ENCODE results near the gene SEPTIN10. TPM values are rescaled to one million over a fixed set of nuclear protein-coding genes. Genes with fewer than 3 reads are reported as not detected.

The SEPTIN10 gene
- total RNA-seq, 1 experiment from 2014 or later, result 113 TPM

DNA sequence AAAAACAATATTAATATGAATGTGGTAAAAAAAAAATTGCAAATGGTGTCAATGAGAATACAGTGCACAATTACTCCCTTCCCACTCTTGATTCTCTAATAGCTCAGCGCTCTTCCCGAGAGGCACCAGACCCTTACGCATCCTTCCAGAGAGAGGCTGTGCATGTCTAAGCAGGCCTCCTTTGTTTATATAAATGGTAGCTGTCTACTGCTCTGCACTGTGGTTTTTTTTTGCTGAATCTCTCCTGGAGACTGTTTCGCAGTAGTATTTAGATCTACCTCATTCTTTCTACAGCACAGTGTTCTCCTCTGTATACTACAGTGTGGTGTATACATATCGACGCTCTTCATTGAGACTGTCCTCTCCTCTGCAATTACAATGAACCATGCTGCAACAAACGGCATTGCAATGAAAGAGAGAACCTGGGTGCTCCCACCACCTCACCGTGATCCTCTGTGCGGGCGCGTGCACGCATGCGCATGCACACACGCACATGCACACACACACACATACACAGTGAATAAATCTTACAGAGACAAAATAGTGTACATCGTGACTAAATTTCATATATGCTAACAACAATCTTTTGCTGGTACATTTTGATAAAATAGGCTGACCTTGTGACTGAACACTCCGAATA lies 19.4 kb downstream of the SEPTIN10 start:
- ATAC-seq (no peak), DNase-seq (ENCODE audit: low read depth, low spot score) (no peak)
- Histone ChIP-seq H3K9me2 (ENCODE audit: insufficient read depth) (no peaks in the 10 kb centered on the region), H3K4me2 (ENCODE audit: low read length) (no peak overlapping the region), H3K9me3 (ENCODE audit: control insufficient read depth in 1 of 2, insufficient read depth in 1 of 2, low read depth in 1 of 2, low read length in 2 of 2) (no peaks in the 10 kb centered on the region), H3K27ac (ENCODE audit: low read depth, low read length) (no peak overlapping the region), H3K79me2 (ENCODE audit: insufficient read depth, low read length) (peaks cover 97% of the 10 kb centered on the region), H3K4me1 (ENCODE audit: control insufficient read depth in 1 of 2, insufficient read depth in 2 of 2, low read length in 2 of 2) (peaks cover 5 to 10% of the 10 kb centered on the region in 2 experiments), H2AFZ (ENCODE audit: low read depth, low read length, poor library complexity, severe bottlenecking) (no peak overlapping the region), H4K20me1 (ENCODE audit: insufficient read depth) (peaks cover 4% of the 10 kb centered on the region; the same call in 1 of the 2 replicates), H3K4me3 (replicated peaks in 1 of 2; ENCODE audit: low read depth in 1 of 2, low read length in 2 of 2) (no peak overlapping the region), H3K36me3 (ENCODE audit: control insufficient read depth in 1 of 2, insufficient read depth in 2 of 2, low read length in 2 of 2) (peaks cover 3 to 4% of the 10 kb centered on the region in 2 experiments; a peak in 2 of 4 replicates), H3K9ac (ENCODE audit: low read length) (no peak overlapping the region), H3K27me3 (ENCODE audit: insufficient read depth, low read length) (no peaks in the 10 kb centered on the region)
- TF ChIP-seq EZH2 (IDR thresholded peaks at IDR 0.05), result no peak
- TF ChIP-seq, protein P1, sequence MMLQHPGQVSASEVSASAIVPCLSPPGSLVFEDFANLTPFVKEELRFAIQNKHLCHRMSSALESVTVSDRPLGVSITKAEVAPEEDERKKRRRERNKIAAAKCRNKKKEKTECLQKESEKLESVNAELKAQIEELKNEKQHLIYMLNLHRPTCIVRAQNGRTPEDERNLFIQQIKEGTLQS (IDR thresholded peaks at IDR 0.05), result no peak
- no peak for TF ChIP-seq SP1 (IDR thresholded peaks at IDR 0.05; ENCODE audit: low read depth)
- TF ChIP-seq POLR2A (IDR thresholded peaks at IDR 0.05; ENCODE audit: borderline replicate concordance, extremely low read depth, insufficient read depth, insufficient read length), result no peak
- TF ChIP-seq, protein P2, sequence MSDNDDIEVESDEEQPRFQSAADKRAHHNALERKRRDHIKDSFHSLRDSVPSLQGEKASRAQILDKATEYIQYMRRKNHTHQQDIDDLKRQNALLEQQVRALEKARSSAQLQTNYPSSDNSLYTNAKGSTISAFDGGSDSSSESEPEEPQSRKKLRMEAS (IDR thresholded peaks at IDR 0.05), result no peak
- no peak for TF ChIP-seq EZH2phosphoT487 (IDR thresholded peaks at IDR 0.05; ENCODE audit: borderline replicate concordance)
- TF ChIP-seq SIN3A (IDR thresholded peaks at IDR 0.05; ENCODE audit: low read depth), result no peak
- no peak for TF ChIP-seq POLR2AphosphoS5 (IDR thresholded peaks at IDR 0.05; ENCODE audit: low read depth, low read length)
- ChIA-PET POLR2A (interaction anchor here (1.3 kb wide), 1 partner anchor 13 kb away, joined by 3 read pairs; no protein-coding TSS in a partner anchor), RAD21 (ENCODE audit: low non-redundant PET in 1 of 2, low total read pairs in 2 of 2, uncharacterized antibody in 2 of 2, unreplicated experiment in 2 of 2) (no interaction called here), CTCF (no interaction called here)
- intact Hi-C loops (cut with micrococcal nuclease), result no loop called here
- no TSS peak for BruUV-seq (replicated peaks)

DNA sequence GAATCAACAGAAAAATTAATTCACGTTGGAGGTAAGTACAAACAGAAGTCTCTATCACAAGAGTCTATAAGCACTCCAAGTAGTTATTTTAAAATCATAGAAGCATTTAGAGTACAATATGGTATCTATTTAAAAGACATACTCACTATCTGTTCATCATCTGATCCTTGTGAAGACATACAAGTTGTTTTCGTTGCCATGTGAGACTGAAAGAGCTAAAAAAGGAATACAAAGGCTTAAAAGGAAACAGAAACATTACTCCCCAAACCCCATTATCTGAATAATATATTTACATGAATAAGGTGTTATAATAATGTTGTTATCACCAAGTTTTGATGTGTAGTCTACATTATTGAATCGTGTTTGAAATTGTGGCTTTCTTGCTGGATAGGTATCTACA lies 20.9 kb downstream of the SEPTIN10 start:
- peaks cover 3 to 4% of the 10 kb centered on the region in 2 experiments; a peak in 2 of 4 replicates for H3K36me3 ChIP-seq (ENCODE audit: control insufficient read depth in 1 of 2, insufficient read depth in 2 of 2, low read length in 2 of 2)
- peaks cover 95% of the 10 kb centered on the region for H3K79me2 ChIP-seq (ENCODE audit: insufficient read depth, low read length)
- H4K20me1 ChIP-seq (ENCODE audit: insufficient read depth), result peaks cover 4% of the 10 kb centered on the region; the same call in 1 of the 2 replicates
- H3K9ac ChIP-seq (ENCODE audit: low read length), result no peak overlapping the region
- no peak overlapping the region for H3K4me3 ChIP-seq (replicated peaks in 1 of 2; ENCODE audit: low read depth in 1 of 2, low read length in 2 of 2)
- no peaks in the 10 kb centered on the region for H3K9me3 ChIP-seq (ENCODE audit: control insufficient read depth in 1 of 2, insufficient read depth in 1 of 2, low read depth in 1 of 2, low read length in 2 of 2)
- ChIA-PET RAD21 (ENCODE audit: low non-redundant PET in 1 of 2, low total read pairs in 2 of 2, uncharacterized antibody in 2 of 2, unreplicated experiment in 2 of 2) (no interaction called here), CTCF (no interaction called here), POLR2A (no interaction called here)
- DNase-seq (ENCODE audit: low read depth, low spot score), result no peak
- intact Hi-C loops (cut with micrococcal nuclease), result no loop called here
- H3K27me3 ChIP-seq (ENCODE audit: insufficient read depth, low read length), result no peaks in the 10 kb centered on the region
- H3K27ac ChIP-seq (ENCODE audit: low read depth, low read length), result no peak overlapping the region
- H3K4me1 ChIP-seq (ENCODE audit: control insufficient read depth in 1 of 2, insufficient read depth in 2 of 2, low read length in 2 of 2), result peaks cover 5 to 10% of the 10 kb centered on the region in 2 experiments
- TF ChIP-seq EZH2 (IDR thresholded peaks at IDR 0.05), result no peak
- TF ChIP-seq, protein P3, sequence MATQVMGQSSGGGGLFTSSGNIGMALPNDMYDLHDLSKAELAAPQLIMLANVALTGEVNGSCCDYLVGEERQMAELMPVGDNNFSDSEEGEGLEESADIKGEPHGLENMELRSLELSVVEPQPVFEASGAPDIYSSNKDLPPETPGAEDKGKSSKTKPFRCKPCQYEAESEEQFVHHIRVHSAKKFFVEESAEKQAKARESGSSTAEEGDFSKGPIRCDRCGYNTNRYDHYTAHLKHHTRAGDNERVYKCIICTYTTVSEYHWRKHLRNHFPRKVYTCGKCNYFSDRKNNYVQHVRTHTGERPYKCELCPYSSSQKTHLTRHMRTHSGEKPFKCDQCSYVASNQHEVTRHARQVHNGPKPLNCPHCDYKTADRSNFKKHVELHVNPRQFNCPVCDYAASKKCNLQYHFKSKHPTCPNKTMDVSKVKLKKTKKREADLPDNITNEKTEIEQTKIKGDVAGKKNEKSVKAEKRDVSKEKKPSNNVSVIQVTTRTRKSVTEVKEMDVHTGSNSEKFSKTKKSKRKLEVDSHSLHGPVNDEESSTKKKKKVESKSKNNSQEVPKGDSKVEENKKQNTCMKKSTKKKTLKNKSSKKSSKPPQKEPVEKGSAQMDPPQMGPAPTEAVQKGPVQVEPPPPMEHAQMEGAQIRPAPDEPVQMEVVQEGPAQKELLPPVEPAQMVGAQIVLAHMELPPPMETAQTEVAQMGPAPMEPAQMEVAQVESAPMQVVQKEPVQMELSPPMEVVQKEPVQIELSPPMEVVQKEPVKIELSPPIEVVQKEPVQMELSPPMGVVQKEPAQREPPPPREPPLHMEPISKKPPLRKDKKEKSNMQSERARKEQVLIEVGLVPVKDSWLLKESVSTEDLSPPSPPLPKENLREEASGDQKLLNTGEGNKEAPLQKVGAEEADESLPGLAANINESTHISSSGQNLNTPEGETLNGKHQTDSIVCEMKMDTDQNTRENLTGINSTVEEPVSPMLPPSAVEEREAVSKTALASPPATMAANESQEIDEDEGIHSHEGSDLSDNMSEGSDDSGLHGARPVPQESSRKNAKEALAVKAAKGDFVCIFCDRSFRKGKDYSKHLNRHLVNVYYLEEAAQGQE (IDR thresholded peaks at IDR 0.05; ENCODE audit: low read depth), result no peak
- TF ChIP-seq, protein P4, sequence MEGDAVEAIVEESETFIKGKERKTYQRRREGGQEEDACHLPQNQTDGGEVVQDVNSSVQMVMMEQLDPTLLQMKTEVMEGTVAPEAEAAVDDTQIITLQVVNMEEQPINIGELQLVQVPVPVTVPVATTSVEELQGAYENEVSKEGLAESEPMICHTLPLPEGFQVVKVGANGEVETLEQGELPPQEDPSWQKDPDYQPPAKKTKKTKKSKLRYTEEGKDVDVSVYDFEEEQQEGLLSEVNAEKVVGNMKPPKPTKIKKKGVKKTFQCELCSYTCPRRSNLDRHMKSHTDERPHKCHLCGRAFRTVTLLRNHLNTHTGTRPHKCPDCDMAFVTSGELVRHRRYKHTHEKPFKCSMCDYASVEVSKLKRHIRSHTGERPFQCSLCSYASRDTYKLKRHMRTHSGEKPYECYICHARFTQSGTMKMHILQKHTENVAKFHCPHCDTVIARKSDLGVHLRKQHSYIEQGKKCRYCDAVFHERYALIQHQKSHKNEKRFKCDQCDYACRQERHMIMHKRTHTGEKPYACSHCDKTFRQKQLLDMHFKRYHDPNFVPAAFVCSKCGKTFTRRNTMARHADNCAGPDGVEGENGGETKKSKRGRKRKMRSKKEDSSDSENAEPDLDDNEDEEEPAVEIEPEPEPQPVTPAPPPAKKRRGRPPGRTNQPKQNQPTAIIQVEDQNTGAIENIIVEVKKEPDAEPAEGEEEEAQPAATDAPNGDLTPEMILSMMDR (IDR thresholded peaks at IDR 0.05 in 2 of 3, conservative IDR thresholded peaks at IDR 0.05 in 1 of 3; ENCODE audit: borderline replicate concordance in 1 of 3, insufficient read depth in 1 of 3, low read depth in 2 of 3, low read length in 2 of 3), result no peak
- no peak for TF ChIP-seq ELF1 (IDR thresholded peaks at IDR 0.05; ENCODE audit: borderline replicate concordance, low read depth)
- no TSS peak for BruUV-seq (replicated peaks)
- no peaks in the 10 kb centered on the region for H3K9me2 ChIP-seq (ENCODE audit: insufficient read depth)
- H3K4me2 ChIP-seq (ENCODE audit: low read length), result no peak overlapping the region
- ATAC-seq, result no peak
- H2AFZ ChIP-seq (ENCODE audit: low read depth, low read length, poor library complexity, severe bottlenecking), result no peak overlapping the region
